GM15510 (cell line): ENCODE results near the gene TMTC1.

Experiments
- POLR2A ChIP-seq: IDR thresholded peaks from 3 replicates; pipeline ENCODE4 v1.6.1; 2011; ENCODE audit warnings: borderline replicate concordance; ENCODE audit not compliant: insufficient read length; ENCODE audit errors: extremely low read depth

The TMTC1 gene

GRCh38 chr12:29519585-29520182 lies 264.1 kb downstream of the TMTC1 start:
- TF ChIP-seq POLR2A: no peak

- TF ChIP-seq POLR2A: no peak
Measured at GRCh38 chr12:29518407-29518806, 265.3 kb downstream of the TMTC1 start.

- TF ChIP-seq POLR2A: no peak
Measured at GRCh38 chr12:29517264-29517663, 266.5 kb downstream of the TMTC1 start.

- no peak for TF ChIP-seq POLR2A
Measured at GRCh38 chr12:29516431-29516875, 267.3 kb downstream of the TMTC1 start.

GRCh38 chr12:29510591-29511185 lies 273.1 kb downstream of the TMTC1 start:
- no peak for TF ChIP-seq POLR2A

- no peak for TF ChIP-seq POLR2A
Measured at GRCh38 chr12:29509503-29509902, 274.2 kb downstream of the TMTC1 start.

- TF ChIP-seq POLR2A: no peak
Measured at GRCh38 chr12:29508949-29509348, 274.8 kb downstream of the TMTC1 start.

GRCh38 chr12:29505122-29505521 lies 278.6 kb downstream of the TMTC1 start:
- TF ChIP-seq POLR2A: no peak

GRCh38 chr12:29503283-29503682 lies 280.5 kb downstream of the TMTC1 start:
- no peak for TF ChIP-seq POLR2A

- TF ChIP-seq POLR2A: no peak
Measured at GRCh38 chr12:29499235-29499634, 284.5 kb downstream of the TMTC1 start.

GRCh38 chr12:29497588-29497987 lies 286.2 kb downstream of the TMTC1 start, which contains the start of gene OVCH1:
Gene OVCH1, minus strand, starts transcription at chr12:29497686. Its CDS starts 0 bp downstream, at chr12:29497686.
- no peak for TF ChIP-seq POLR2A

GRCh38 chr12:29492891-29493290 lies 290.9 kb downstream of the TMTC1 start:
- TF ChIP-seq POLR2A: no peak

- TF ChIP-seq POLR2A: no peak
Measured at GRCh38 chr12:29486972-29487371, 296.8 kb downstream of the TMTC1 start.

- TF ChIP-seq POLR2A: no peak
Measured at GRCh38 chr12:29463198-29463597, 320.5 kb downstream of the TMTC1 start.

- no peak for TF ChIP-seq POLR2A
Measured at GRCh38 chr12:29460082-29460481, 323.7 kb downstream of the TMTC1 start.

GRCh38 chr12:29455087-29455486 lies 328.7 kb downstream of the TMTC1 start:
- no peak for TF ChIP-seq POLR2A
